Measurements from ENCODE around the gene BBLN. TPM values are rescaled to one million over a fixed set of nuclear protein-coding genes. Genes with fewer than 3 reads are reported as not detected.

Gene BBLN
- polyA plus RNA-seq, 4 donors = 33.1 to 111 (median 64.6) TPM

DNA sequence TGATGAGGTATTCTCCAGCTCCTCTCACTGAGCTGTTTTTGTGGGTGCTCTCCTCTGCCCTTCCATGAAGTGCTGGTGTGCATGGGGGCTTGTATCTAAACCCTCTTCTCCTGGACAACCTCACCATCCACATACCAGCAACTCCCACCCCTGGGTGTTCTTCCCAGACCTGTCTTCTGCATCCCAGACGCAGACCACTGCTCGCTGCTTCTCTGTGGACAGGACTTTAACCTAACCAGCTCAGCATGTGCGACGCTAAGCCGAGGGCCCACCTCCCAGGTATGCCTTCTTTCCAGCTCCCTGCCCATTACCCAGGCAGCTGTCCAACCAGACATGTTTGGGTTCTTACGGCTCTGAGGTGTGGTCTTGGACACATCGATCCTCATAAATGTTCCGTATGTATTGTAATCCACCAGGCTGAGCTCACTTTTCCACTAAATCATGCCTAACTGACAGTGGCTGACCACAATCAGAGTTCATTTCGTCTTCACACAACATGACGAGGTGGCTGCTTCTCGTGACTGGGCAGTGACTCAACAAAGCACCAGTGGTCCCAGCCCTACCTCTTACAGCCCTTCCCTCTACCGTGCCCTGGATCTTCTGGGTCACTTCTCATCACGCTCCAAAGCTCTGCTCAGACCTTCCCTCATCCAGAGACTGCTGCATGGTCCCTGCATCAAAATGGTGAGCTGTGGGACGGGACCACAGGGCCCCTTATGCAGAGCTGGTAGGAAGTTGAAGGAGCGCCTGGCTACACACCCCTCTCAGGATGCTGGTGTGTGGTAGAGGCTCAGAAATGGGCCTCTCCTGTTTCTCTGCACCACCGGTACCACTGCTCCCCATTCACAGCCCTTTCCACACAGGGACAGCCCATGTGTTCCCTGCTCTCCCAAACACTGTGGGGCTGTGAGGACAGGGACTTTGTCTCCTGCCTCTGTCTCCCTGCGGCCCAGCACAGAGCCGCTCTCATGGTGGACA is 23.0 kb upstream of the BBLN start:
- no peaks in the 10 kb centered on the region for H3K36me3 ChIP-seq (ENCODE audit: control insufficient read depth in 3 of 3, insufficient read depth in 2 of 3, low read depth in 1 of 3, low read length in 3 of 3)
- H3K4me3 ChIP-seq (ENCODE audit: low read depth in 1 of 3, low read length in 3 of 3) = no peak overlapping the region
- FAIRE-seq = no peak
- peaks cover 0 to 24% (median 0%) of the 10 kb centered on the region in 3 donors for H3K4me1 ChIP-seq (ENCODE audit: control insufficient read depth in 3 of 3, insufficient read depth in 2 of 3, low read depth in 1 of 3, low read length in 2 of 3)
- no peaks in the 10 kb centered on the region for H3K9me3 ChIP-seq (ENCODE audit: control insufficient read depth in 2 of 2, insufficient read depth in 1 of 2, low read depth in 1 of 2, low read length in 1 of 2)
- no peaks in the 10 kb centered on the region for H3K27me3 ChIP-seq (ENCODE audit: control insufficient read depth in 3 of 3, insufficient read depth in 3 of 3, low read length in 3 of 3)
- WGBS, 3 donors = 87 to 90% (median 88%) methylated on average over 18 of the region's 18 CpGs
- no peak for DNase-seq
- H3K27ac ChIP-seq (ENCODE audit: low read depth in 1 of 3, low read length in 2 of 3) = no peak overlapping the region

DNA sequence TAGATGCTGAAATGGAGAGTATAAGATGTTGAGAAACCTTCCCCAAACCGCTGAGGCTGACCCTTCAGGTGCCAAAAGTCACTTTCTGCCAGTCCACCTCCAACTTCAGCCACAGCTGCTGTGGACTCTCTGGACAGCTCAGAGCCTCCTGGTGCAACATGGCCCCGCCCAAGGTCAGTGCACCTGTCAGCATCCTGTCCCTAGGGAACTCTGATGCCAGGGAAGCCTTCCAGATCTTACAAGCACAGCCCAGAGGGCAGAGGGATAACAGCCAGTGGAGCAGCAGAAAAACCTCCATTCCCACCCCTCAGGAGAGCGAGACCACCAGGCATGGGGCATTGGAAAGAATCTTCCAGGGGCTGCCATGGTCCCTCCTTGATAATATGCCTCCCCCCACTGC is 22.1 kb upstream of the BBLN start:
- no peak for DNase-seq
- H3K4me1 ChIP-seq (ENCODE audit: control insufficient read depth in 3 of 3, insufficient read depth in 2 of 3, low read depth in 1 of 3, low read length in 2 of 3) = peaks cover 0 to 15% (median 0%) of the 10 kb centered on the region in 3 donors
- 75 to 92% (median 89%) methylated on average over 3 of the region's 3 CpGs for WGBS, 3 donors
- H3K36me3 ChIP-seq (ENCODE audit: control insufficient read depth in 3 of 3, insufficient read depth in 2 of 3, low read depth in 1 of 3, low read length in 3 of 3) = no peaks in the 10 kb centered on the region
- H3K4me3 ChIP-seq (ENCODE audit: low read depth in 1 of 3, low read length in 3 of 3) = no peak overlapping the region
- H3K27me3 ChIP-seq (ENCODE audit: control insufficient read depth in 3 of 3, insufficient read depth in 3 of 3, low read length in 3 of 3) = no peaks in the 10 kb centered on the region
- H3K9me3 ChIP-seq (ENCODE audit: control insufficient read depth in 2 of 2, insufficient read depth in 1 of 2, low read depth in 1 of 2, low read length in 1 of 2) = no peaks in the 10 kb centered on the region
- no peak for FAIRE-seq
- no peak overlapping the region for H3K27ac ChIP-seq (ENCODE audit: low read depth in 1 of 3, low read length in 2 of 3)

DNA sequence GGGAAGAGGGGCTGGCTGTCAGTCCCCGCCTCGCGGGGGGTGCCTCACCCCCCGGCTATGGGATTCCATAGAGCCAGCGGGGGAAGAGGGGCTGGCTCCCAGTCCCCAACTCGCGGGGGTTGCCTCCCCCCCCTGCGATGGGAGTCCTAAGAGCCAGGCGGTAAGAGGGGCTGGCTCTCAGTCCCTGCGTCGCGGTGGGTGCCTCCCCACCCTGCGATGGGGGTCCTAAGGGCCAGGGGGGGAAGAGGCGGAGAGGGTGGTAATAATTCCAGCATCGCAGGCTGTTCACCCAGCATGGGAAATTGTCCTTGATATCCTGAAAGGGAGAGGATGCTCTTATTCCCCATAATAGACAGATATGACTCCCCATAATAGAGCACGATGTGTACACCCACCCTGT is 20.4 kb upstream of the BBLN start:
- no peak for FAIRE-seq

DNA sequence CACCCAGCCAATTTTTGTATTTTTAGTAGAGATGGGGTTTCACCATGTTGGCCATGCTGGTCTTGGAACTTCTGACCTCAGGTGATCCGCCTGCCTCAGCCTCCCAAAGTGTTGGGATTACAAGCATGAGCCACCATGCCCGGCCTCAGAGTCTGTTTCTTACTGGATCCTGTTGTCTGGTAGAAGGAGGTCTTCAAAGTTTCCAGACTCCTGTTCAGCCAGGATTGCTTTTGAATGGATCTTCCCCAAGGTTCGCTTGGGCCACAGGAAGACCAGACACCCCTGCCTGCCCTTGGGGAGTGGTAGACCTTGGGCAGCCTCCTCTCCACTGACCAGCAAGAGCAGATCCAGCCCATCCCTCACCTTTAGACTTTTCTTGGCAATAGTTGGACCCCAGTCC is 18.5 kb upstream of the BBLN start:
- 92 to 97% (median 96%) methylated on average over 3 of the region's 3 CpGs for WGBS, 3 donors
- FAIRE-seq = no peak
- Histone ChIP-seq H3K9me3 (ENCODE audit: control insufficient read depth in 2 of 2, insufficient read depth in 1 of 2, low read depth in 1 of 2, low read length in 1 of 2) (no peaks in the 10 kb centered on the region), H3K4me1 (ENCODE audit: control insufficient read depth in 3 of 3, insufficient read depth in 2 of 3, low read depth in 1 of 3, low read length in 2 of 3) (peaks cover 0 to 25% (median 0%) of the 10 kb centered on the region in 3 donors), H3K27ac (ENCODE audit: low read depth in 1 of 3, low read length in 2 of 3) (no peak overlapping the region), H3K27me3 (ENCODE audit: control insufficient read depth in 3 of 3, insufficient read depth in 3 of 3, low read length in 3 of 3) (no peaks in the 10 kb centered on the region), H3K36me3 (ENCODE audit: control insufficient read depth in 3 of 3, insufficient read depth in 2 of 3, low read depth in 1 of 3, low read length in 3 of 3) (no peaks in the 10 kb centered on the region), H3K4me3 (ENCODE audit: low read depth in 1 of 3, low read length in 3 of 3) (no peak overlapping the region)
- DNase-seq = no peak

More for the DNA sequence above, 20.4 kb upstream of the BBLN start:
- DNase-seq = no peak
- Histone ChIP-seq H3K4me3 (ENCODE audit: low read depth in 1 of 3, low read length in 3 of 3) (peak overlapping the region in 1 of 3 donors; percentile 3), H3K27ac (ENCODE audit: low read depth in 1 of 3, low read length in 2 of 3) (no peak overlapping the region), H3K4me1 (ENCODE audit: control insufficient read depth in 3 of 3, insufficient read depth in 2 of 3, low read depth in 1 of 3, low read length in 2 of 3) (peaks cover 0 to 14% (median 0%) of the 10 kb centered on the region in 3 donors), H3K36me3 (ENCODE audit: control insufficient read depth in 3 of 3, insufficient read depth in 2 of 3, low read depth in 1 of 3, low read length in 3 of 3) (no peaks in the 10 kb centered on the region), H3K9me3 (ENCODE audit: control insufficient read depth in 2 of 2, insufficient read depth in 1 of 2, low read depth in 1 of 2, low read length in 1 of 2) (no peaks in the 10 kb centered on the region), H3K27me3 (ENCODE audit: control insufficient read depth in 3 of 3, insufficient read depth in 3 of 3, low read length in 3 of 3) (no peaks in the 10 kb centered on the region)
- 43 to 90% (median 76%) methylated on average over 7 to 16 of the region's 16 CpGs for WGBS, 3 donors

DNA sequence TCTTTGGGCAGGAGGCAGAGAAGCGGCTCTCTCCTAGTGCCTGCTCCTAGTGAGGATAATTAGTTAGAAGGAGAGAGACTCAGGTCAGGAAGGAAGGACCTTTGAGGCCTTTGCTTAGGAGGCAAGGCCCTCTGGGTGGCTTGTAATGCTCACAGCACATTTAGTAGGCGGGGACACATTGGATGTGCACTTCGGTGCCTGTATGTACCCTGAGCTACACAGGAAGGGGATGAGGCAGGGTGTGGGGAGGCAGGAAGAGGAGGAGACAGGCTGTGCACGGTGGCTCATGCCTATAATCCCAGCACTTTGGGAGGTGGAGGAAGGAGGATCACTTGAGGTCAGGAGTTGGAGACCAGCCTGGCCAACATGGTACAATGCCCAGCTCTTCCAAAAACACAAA is 18.0 kb upstream of the BBLN start:
- Histone ChIP-seq H3K9me3 (ENCODE audit: control insufficient read depth in 2 of 2, insufficient read depth in 1 of 2, low read depth in 1 of 2, low read length in 1 of 2) (no peaks in the 10 kb centered on the region), H3K27me3 (ENCODE audit: control insufficient read depth in 3 of 3, insufficient read depth in 3 of 3, low read length in 3 of 3) (no peaks in the 10 kb centered on the region), H3K36me3 (ENCODE audit: control insufficient read depth in 3 of 3, insufficient read depth in 2 of 3, low read depth in 1 of 3, low read length in 3 of 3) (no peaks in the 10 kb centered on the region), H3K4me1 (ENCODE audit: control insufficient read depth in 3 of 3, insufficient read depth in 2 of 3, low read depth in 1 of 3, low read length in 2 of 3) (peaks cover 0 to 25% (median 0%) of the 10 kb centered on the region in 3 donors), H3K27ac (ENCODE audit: low read depth in 1 of 3, low read length in 2 of 3) (no peak overlapping the region), H3K4me3 (ENCODE audit: low read depth in 1 of 3, low read length in 3 of 3) (no peak overlapping the region)
- WGBS, 3 donors = 54 to 70% (median 59%) methylated on average over 4 of the region's 4 CpGs
- DNase-seq (no peak), FAIRE-seq (no peak)

DNA sequence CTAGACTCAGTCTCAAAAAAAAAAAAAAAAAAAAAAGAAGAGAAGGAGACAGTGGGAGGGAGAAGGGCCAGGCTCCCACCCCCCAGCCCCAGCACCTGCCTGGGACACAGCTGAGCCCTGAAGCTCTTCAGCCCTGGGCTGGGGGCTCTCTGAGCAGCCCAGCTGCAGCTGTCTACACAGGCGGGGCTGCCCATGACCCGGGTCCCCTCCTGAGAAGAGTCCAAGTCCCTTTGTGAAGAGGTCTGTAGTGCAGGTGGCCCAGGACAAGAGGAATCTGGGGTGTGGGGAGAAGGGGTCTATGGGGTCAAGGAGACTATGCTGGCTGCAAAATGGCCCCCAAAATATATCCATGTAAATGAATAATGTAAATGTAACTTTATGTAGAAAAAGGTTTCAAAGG is 17.5 kb upstream of the BBLN start:
- FAIRE-seq (no peak), DNase-seq (no peak)
- 65 to 80% (median 70%) methylated on average over 2 of the region's 2 CpGs for WGBS, 3 donors
- Histone ChIP-seq H3K9me3 (ENCODE audit: control insufficient read depth in 2 of 2, insufficient read depth in 1 of 2, low read depth in 1 of 2, low read length in 1 of 2) (no peaks in the 10 kb centered on the region), H3K36me3 (ENCODE audit: control insufficient read depth in 3 of 3, insufficient read depth in 2 of 3, low read depth in 1 of 3, low read length in 3 of 3) (no peaks in the 10 kb centered on the region), H3K27me3 (ENCODE audit: control insufficient read depth in 3 of 3, insufficient read depth in 3 of 3, low read length in 3 of 3) (no peaks in the 10 kb centered on the region), H3K4me3 (ENCODE audit: low read depth in 1 of 3, low read length in 3 of 3) (no peak overlapping the region), H3K27ac (ENCODE audit: low read depth in 1 of 3, low read length in 2 of 3) (no peak overlapping the region), H3K4me1 (ENCODE audit: control insufficient read depth in 3 of 3, insufficient read depth in 2 of 3, low read depth in 1 of 3, low read length in 2 of 3) (peaks cover 0 to 25% (median 0%) of the 10 kb centered on the region in 3 donors)

DNA sequence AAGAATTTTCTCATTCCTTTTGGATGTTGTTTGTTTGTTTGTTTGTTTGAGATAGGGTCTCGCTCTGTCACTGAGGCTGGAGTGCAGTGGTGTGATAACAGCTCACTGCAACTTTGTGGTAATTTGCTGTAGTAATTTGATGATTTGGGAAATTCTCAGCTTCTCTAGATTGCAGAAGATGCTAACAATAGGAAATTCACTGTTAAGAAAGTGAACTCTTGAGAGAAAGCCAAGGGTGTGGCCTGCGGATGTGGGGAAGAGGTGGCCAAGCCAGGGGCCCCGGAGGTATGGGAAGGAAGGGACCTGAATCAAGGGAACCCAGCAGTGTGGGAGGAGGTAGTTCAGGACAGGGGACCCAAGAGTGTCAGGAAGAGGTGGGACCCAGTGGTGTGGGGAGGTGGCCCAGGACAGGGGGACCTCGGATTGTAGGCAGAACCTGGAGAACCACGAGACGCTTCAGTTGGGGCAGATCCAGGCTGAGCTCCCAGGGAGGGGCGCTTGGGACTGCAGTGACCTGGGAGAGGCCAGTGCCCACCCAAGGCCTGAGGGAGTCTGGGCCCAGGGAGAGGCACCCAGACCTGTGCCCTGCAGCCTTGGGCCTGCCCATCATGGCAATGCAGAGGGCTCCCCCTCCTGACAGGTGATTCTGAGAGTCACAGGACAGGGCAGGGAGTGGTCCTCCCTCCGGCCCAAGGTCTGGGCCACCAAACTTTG is 16.4 kb upstream of the BBLN start:
- 58 to 74% (median 68%) methylated on average over 6 to 8 of the region's 8 CpGs for WGBS, 3 donors
- FAIRE-seq = no peak

DNA sequence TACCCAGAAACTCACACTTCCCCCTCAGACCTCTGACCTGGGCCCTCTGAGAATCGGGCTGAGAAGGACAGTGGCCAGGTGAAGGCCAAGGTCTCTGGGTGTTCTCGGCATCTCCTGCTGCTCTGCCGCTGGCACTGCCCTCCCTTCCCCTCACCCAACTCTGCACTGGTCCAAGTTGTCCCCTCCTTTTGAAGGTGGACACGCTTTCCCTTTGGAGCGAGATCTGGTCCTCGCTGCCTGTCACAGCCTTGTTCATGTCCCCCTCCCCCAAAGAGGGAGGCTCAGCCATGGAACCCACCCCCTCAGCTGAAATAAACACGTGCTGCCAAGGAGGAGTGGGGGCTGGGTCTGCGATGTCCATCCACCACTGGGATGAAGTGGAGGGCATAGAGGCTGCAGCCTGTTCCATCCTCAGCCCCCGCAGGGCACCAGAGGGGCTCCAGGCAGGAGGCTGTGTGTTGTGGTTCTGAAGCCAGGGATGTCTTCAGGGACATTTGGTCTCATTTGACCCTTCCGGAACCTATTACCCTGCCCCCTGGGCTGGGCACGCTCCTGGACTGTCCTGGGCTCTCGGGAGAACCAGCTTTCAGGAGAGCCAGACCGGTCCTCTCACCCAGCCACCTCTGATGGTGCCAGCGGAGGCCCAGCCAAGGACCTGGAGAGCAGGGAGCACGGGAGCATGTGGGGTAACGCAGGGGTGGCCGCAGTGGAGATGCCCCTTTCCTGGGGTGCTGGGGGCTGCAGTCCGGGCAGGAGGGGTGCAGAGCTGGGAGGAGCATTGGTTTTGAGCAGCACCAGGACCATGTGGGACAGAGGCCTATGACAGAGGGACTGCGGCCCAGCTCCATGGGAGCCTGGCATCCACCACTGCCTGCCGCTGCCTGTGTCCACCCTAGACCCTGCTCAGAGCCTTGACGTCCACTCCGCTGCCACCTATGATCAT is 15.6 kb upstream of the BBLN start:
- 87 to 89% (median 89%) methylated on average over 22 of the region's 22 CpGs for WGBS, 3 donors
- Histone ChIP-seq H3K4me3 (ENCODE audit: low read depth in 1 of 3, low read length in 3 of 3) (no peak overlapping the region), H3K9me3 (ENCODE audit: control insufficient read depth in 2 of 2, insufficient read depth in 1 of 2, low read depth in 1 of 2, low read length in 1 of 2) (no peaks in the 10 kb centered on the region), H3K4me1 (ENCODE audit: control insufficient read depth in 3 of 3, insufficient read depth in 2 of 3, low read depth in 1 of 3, low read length in 2 of 3) (peaks cover 0 to 40% (median 3%) of the 10 kb centered on the region in 3 donors), H3K27ac (ENCODE audit: low read depth in 1 of 3, low read length in 2 of 3) (no peak overlapping the region), H3K36me3 (ENCODE audit: control insufficient read depth in 3 of 3, insufficient read depth in 2 of 3, low read depth in 1 of 3, low read length in 3 of 3) (no peaks in the 10 kb centered on the region), H3K27me3 (ENCODE audit: control insufficient read depth in 3 of 3, insufficient read depth in 3 of 3, low read length in 3 of 3) (no peaks in the 10 kb centered on the region)
- DNase-seq (no peak), FAIRE-seq (no peak)

More for the DNA sequence above, 16.4 kb upstream of the BBLN start:
- Histone ChIP-seq H3K36me3 (ENCODE audit: control insufficient read depth in 3 of 3, insufficient read depth in 2 of 3, low read depth in 1 of 3, low read length in 3 of 3) (no peaks in the 10 kb centered on the region), H3K27me3 (ENCODE audit: control insufficient read depth in 3 of 3, insufficient read depth in 3 of 3, low read length in 3 of 3) (no peaks in the 10 kb centered on the region), H3K4me1 (ENCODE audit: control insufficient read depth in 3 of 3, insufficient read depth in 2 of 3, low read depth in 1 of 3, low read length in 2 of 3) (peaks cover 0 to 32% (median 0%) of the 10 kb centered on the region in 3 donors), H3K9me3 (ENCODE audit: control insufficient read depth in 2 of 2, insufficient read depth in 1 of 2, low read depth in 1 of 2, low read length in 1 of 2) (no peaks in the 10 kb centered on the region), H3K27ac (ENCODE audit: low read depth in 1 of 3, low read length in 2 of 3) (no peak overlapping the region), H3K4me3 (ENCODE audit: low read depth in 1 of 3, low read length in 3 of 3) (no peak overlapping the region)
- no peak for DNase-seq
